HG03159 (cell line): ENCODE data around the gene MXD3.
"Not testable (repeated sequence)": the region's sequence is repeated elsewhere in the genome, so short reads cannot be mapped to it uniquely, and the experiment has no call there.

Source experiments
- ATAC-seq: cut with Tn5 transposase; IDR thresholded peaks from one replicate; pipeline ENCODE4 v1.9.1; 2021; ENCODE audit warnings: mild to moderate bottlenecking, moderate library complexity; ENCODE audit not compliant: unreplicated experiment

The MXD3 gene

DNA sequence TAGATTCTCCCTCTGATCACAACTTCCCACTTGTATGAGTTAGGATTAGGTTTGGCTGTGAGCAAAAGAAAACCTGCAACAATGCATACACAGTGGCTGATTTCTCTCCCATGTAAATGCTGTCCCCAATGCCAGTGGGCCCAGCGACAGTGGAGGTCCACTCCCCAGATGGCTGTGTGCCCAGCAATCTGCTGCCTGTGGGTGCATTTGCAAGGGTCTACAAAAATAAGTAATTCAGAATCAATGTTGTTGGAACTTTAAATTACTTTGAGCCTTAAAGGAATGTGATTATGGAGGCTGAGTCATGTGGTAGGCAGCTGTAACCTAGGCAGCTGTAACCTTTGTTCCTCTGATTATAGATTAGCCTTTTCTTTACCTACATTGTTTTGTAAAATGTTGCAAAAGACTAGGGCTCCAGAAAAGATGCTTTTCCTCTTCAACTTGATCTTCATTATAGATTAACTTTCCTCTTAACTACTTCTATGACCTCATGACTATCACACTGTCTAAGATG lies 14.2 kb upstream of the MXD3 start:
- ATAC-seq = no peak

- no peak for ATAC-seq
These were observed 9.2 kb upstream of the MXD3 start for GRCh38 chr5:177320879-177321278.

DNA sequence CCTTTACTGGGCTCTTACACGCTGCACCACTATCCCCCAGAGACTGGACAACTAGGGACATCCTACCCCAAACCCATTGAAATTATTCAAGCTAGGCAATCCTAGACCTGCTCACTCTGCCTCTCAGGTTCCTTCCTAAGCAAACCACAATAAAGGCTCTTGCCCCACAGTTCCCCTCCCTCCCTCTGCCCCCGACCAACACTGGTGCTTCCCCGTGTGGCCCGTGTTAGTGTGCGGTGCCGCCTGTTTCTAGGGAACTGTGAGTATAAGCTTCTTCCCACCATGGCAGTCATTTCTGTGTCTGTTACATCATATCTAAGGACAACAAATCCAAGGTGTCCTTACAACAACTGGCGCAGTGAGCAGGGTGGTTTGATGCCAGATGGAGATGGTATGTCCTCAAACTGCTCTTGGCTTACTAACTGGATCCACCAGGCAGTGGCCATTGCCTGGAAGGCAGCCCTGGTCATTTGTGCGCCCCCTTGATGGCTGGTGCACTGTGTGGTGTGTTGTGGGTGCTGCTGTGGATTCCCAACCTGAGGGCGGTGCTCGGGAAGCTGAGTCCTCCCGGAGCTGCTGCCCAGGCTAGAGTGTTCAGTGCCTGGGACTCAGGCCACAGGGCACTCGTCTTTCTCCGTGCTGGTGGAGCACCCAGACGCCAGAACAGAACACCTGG lies 8.4 kb upstream of the MXD3 start:
- ATAC-seq = no peak

DNA sequence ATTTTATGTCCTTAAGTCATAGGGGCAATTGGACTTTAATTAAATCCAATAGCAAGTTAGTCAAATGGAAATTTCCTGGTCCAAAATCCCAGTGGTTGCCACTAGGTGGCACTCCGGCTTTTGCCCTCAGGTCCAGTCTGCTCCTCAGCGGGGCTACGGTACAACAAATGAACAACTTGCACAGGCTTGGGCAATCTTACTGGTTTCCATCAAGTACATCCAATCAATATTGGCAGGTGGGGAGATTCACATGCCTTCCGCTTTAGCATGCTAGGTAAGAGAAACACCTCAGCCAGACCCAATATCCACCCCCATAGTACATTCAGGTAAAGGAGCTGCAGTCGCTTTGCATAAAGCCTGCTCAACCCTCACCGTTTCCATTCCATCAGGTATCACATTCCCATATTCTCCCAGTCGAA lies 6.3 kb upstream of the MXD3 start:
- no peak for ATAC-seq

GRCh38 chr5:177316005-177316404 lies 4.3 kb upstream of the MXD3 start:
- ATAC-seq = no peak

DNA sequence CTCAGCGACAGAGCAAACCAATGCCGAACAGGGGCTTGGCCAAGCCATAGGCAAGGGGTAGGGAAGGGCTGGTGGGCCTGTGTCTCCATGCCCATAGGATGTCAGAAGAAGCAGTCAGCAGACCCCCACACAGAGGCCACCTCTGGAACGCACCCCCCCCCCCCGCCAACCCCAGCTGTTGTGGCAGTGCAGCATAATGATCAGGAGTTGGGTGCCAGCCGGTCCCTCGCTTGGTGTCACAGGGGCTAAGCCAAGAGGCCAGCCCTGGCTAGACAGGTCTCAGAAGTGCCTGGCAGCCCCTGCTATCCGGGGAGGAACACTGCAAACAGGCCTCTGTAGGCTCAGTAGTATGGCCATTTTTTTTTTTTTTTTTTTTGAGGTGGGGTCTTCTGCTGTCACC lies 3.7 kb upstream of the MXD3 start:
- no peak for ATAC-seq

GRCh38 chr5:177314376-177315342 lies 3.0 kb upstream of the MXD3 start:
- no peak for ATAC-seq

- ATAC-seq = no peak
These were observed 2.0 kb upstream of the MXD3 start for GRCh38 chr5:177313561-177314259.

- peak; percentile 16 for ATAC-seq
These were observed 1.0 kb upstream of the MXD3 start for GRCh38 chr5:177312649-177313181.

- ATAC-seq = peak; percentile 0
These were observed 341 bp downstream of the MXD3 start for GRCh38 chr5:177311392-177311722.

DNA sequence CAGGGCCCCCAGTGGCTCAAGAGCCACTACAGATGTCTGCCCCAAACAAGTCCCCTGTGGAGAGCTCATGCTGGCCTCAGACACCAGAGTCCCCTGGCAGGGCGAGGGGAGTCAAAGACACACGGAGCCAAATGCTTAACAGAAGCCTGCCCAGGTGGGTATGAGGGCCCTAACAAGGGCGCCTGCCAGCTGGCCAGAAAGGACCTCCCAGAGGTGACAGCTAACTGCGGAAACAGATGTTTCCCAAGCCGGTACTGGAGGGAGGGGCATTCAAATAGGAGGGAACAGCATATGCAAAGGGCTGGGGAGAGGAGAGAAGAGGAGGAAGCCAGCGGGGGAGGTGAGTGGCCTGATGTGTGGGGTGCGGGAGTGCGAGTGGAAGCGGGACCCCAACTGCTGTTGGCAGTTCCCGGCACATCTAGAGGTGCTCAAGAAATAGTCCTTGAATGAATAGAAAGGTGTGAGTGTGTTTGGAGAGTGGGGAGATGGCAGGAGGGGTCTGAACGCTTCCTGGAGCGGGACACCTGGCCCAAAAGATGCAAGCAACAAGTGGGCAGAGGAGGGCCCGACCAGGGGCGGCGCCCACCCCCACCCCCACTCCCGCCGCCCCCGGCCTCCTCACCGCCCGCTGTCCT lies 824 bp downstream of the MXD3 start:
- ATAC-seq = no peak

- no peak for ATAC-seq
These were observed 1.4 kb downstream of the MXD3 start for GRCh38 chr5:177310332-177310731.

GRCh38 chr5:177309351-177310191 lies 2.1 kb downstream of the MXD3 start:
- ATAC-seq = no peak

DNA sequence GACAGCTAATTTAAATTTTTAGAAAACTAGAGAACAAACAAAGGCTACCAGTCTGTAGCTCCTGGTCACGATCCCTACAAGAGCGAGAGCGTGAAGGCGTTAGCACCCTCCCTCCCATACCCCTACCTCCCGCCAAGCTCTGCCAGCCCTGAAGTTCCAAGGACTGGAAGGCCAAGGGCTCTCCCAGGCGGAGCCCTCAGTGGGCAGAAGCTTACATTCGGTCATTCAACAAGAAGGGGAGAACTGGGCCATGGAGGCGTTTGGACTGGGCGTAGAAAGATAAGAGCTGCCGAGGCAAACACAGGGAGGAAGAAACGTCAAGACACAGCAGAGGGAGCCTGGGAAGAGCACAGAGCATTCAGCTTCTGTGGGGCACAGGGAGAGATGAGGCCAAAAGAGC lies 3.0 kb downstream of the MXD3 start:
- no peak for ATAC-seq

- ATAC-seq = no peak
These were observed 3.9 kb downstream of the MXD3 start for GRCh38 chr5:177307544-177308363.

- ATAC-seq = no peak
These were observed 4.8 kb downstream of the MXD3 start for GRCh38 chr5:177306674-177307543.

DNA sequence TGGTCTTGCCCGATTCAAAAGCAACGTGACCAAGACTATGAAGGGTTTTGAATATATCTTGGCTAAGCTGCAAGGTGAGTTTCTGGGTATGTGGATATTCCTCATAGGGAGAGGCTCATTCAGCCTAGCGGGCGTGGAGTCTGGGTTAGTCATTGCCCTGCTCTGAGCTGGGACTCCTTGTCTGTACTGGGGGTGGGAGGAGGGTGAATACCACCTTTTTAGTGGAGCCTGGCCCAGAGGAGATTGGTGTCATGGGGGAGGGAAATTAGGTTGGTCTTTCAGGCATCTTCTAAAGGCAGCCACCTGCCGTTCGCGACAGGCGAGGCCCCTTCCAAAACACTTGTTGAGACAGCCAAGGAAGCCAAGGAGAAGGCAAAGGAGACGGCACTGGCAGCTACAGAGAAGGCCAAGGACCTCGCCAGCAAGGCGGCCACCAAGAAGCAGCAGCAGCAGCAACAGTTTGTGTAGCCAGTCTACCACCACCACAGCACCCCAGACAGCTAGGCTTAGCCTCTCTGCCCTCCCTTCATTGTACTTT lies 5.5 kb downstream of the MXD3 start:
- not testable (repeated sequence) for ATAC-seq
